Nephron (organoid): ENCODE data around the gene RHOB.

Experiments
- H3K27ac Mint-ChIP-seq, 3 experiments: 2 replicates each; pipeline ENCODE4 v1.8.0; 2020; ENCODE audit warnings: mixed read lengths in 3 of 3, mild to moderate bottlenecking in 2 of 3, moderate library complexity in 1 of 3
- H3K27me3 Mint-ChIP-seq: 2 replicates; pipeline ENCODE4 v1.8.0; 2021; ENCODE audit warnings: low read depth, mild to moderate bottlenecking, moderate library complexity, mixed read lengths
- H3K36me3 Mint-ChIP-seq: 2 replicates; pipeline ENCODE4 v1.8.0; 2020; ENCODE audit warnings: low read depth, mixed read lengths
- H3K4me1 Mint-ChIP-seq: 2 replicates; pipeline ENCODE4 v1.8.0; 2020; ENCODE audit warnings: mixed read lengths
- H3K4me3 Mint-ChIP-seq, 3 experiments: 2 replicates each; pipeline ENCODE4 v1.8.0; 2020; ENCODE audit warnings: mild to moderate bottlenecking in 3 of 3, mixed read lengths in 3 of 3, moderate library complexity in 2 of 3
- H3K9me3 Mint-ChIP-seq: 2 replicates; pipeline ENCODE4 v1.8.0; 2020; ENCODE audit warnings: mixed read lengths
- TF ChIP-seq, protein P1 (sequence below), 3 experiments: fragments of 200-600 bp; sonication (generic); IDR thresholded peaks; one replicate each; pipeline ENCODE4 v1.5.0; 2021; ENCODE audit warnings: antibody characterized with exemption in 3 of 3; ENCODE audit not compliant: unreplicated experiment in 3 of 3

Gene RHOB

DNA sequence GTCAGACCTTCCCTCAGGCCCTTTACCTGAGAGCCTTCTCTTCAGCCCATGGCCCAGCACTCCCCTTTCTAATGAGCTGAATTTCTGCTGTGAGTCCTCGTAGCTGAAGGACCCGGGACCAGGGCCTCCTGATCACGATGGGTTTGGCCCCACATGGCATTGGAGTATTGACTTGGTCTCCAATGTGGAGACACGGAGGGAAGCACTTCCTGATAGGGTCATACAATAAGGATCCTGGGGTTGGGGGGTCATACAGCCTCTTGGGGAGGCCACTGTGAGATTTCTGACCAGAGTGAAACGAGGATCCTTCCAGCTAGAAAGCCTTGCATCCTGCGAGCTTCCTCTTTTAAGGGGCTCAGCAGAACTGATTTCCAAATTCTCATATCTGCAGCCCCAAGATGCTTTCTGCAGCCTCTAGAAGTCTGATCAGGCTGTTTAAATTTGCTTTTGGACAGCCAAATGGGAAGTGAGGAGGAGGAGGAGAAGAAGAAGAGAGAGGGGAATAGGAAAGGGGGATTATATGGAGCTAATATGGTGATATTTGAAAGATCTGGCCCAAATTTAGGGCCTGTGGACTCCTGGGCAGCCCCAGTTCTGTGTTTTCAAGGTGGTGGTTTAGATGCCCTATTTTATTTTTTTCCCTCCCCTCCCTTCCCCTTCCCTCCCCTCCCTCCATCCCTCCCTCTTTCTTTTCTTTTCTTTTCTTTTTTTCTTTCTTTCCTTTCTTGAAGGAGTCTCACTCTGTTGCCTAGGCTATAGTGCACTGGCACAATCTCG lies 38.9 kb downstream of the RHOB start:
- peaks cover 41% of the 10 kb centered on the region for H3K27me3 Mint-ChIP-seq
- no peaks in the 10 kb centered on the region for H3K36me3 Mint-ChIP-seq
- no peak overlapping the region for H3K4me3 Mint-ChIP-seq
- peak overlapping the region in 2 of 3 experiments; percentile 22 to 64 for H3K27ac Mint-ChIP-seq
- TF ChIP-seq, protein P1, sequence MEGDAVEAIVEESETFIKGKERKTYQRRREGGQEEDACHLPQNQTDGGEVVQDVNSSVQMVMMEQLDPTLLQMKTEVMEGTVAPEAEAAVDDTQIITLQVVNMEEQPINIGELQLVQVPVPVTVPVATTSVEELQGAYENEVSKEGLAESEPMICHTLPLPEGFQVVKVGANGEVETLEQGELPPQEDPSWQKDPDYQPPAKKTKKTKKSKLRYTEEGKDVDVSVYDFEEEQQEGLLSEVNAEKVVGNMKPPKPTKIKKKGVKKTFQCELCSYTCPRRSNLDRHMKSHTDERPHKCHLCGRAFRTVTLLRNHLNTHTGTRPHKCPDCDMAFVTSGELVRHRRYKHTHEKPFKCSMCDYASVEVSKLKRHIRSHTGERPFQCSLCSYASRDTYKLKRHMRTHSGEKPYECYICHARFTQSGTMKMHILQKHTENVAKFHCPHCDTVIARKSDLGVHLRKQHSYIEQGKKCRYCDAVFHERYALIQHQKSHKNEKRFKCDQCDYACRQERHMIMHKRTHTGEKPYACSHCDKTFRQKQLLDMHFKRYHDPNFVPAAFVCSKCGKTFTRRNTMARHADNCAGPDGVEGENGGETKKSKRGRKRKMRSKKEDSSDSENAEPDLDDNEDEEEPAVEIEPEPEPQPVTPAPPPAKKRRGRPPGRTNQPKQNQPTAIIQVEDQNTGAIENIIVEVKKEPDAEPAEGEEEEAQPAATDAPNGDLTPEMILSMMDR (IDR thresholded peaks at IDR 0.05; ENCODE audit: unreplicated experiment in 3 of 3): no peak
- H3K4me1 Mint-ChIP-seq: peaks cover 44% of the 10 kb centered on the region
- H3K9me3 Mint-ChIP-seq: no peaks in the 10 kb centered on the region

DNA sequence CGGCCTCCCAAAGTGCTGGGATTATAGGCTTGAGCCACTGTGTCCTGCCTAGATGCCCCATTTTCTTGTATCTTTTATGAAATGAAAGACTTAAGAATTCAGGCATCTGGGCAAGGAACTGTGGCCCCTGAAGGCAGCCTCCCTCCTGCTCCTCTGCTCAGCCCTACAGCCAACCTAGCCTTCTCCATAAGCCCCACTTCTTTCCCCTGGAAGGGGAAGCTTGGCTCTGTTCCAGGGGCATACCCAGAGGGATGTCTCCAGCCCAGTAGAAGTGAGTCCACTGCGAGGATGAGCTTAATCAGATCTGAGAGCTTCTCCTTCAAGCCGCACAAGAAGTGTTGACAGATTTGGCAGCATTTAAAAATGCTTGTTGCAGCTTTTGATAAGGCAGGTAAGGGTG lies 39.7 kb downstream of the RHOB start:
- TF ChIP-seq, protein P1 (IDR thresholded peaks at IDR 0.05; ENCODE audit: unreplicated experiment in 3 of 3): no peak
- Mint-ChIP-seq H3K36me3 (no peaks in the 10 kb centered on the region), H3K27me3 (peaks cover 35% of the 10 kb centered on the region), H3K4me3 (no peak overlapping the region), H3K9me3 (no peaks in the 10 kb centered on the region), H3K4me1 (peaks cover 50% of the 10 kb centered on the region), H3K27ac (no peak overlapping the region)

DNA sequence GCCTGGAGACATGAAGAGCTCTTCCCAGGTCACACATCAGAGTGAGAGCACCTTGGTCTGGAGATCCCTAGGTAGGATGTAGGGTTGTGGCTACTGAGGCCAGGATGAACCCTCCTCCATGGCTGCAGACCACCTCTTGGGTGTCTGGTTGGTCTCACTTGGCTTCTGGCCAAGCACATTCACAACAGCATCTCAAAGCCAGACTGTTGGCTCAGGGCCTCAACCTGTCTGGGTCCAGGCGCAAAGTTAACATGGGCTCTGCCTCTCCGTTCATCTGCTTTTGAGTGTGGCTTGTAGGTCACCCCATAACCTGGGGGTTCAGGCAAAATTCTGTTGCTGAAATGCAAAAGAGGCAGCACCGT lies 40.1 kb downstream of the RHOB start:
- H3K27ac Mint-ChIP-seq: no peak overlapping the region
- no peaks in the 10 kb centered on the region for H3K9me3 Mint-ChIP-seq
- TF ChIP-seq, protein P1 (IDR thresholded peaks at IDR 0.05; ENCODE audit: unreplicated experiment in 3 of 3): no peak
- H3K36me3 Mint-ChIP-seq: no peaks in the 10 kb centered on the region
- H3K4me3 Mint-ChIP-seq: no peak overlapping the region
- peaks cover 52% of the 10 kb centered on the region for H3K4me1 Mint-ChIP-seq
- H3K27me3 Mint-ChIP-seq: peaks cover 35% of the 10 kb centered on the region

DNA sequence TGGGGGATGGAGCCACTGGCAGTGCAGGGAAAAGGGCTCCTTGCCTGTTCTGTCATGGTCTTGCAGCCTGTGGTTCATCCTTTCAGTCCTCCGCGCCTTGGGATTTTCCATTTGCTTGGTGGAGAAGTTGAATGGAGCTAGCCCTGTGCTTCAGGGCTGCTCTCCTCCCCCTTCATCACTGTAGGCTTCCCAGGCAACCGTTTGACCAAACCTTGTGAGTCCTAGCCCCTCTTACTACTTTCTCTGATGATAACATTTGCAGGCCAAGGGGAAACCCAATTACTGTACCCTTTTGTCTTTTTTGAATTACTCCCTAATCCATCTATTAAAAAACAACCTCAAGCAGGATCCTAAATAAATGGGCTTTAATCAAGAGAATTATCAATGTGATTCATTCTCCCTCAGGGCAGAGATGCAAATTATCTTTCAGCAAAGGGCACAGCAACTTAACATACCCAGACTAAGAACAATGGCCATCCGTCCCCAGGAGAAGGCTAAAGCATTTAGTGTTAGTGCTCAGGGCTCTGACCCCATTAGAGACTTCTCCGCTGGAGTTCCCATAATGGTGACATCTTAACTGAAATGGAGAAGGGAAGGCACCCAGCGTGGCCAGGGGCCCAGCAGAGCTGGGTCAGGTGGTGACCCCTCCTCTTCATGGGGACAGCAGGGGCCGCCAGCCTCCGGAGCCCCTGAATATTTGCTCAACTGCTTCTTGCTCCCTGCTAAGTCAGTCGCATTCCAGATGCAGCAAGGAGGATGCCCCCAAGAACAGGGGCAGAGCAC lies 40.7 kb downstream of the RHOB start:
- Mint-ChIP-seq H3K4me1 (peaks cover 51% of the 10 kb centered on the region), H3K9me3 (no peaks in the 10 kb centered on the region), H3K36me3 (no peaks in the 10 kb centered on the region), H3K27ac (peak overlapping the region in 2 of 3 experiments; percentile 49 to 50), H3K27me3 (peaks cover 35% of the 10 kb centered on the region), H3K4me3 (no peak overlapping the region)
- TF ChIP-seq, protein P1 (IDR thresholded peaks at IDR 0.05; ENCODE audit: unreplicated experiment in 3 of 3): no peak

DNA sequence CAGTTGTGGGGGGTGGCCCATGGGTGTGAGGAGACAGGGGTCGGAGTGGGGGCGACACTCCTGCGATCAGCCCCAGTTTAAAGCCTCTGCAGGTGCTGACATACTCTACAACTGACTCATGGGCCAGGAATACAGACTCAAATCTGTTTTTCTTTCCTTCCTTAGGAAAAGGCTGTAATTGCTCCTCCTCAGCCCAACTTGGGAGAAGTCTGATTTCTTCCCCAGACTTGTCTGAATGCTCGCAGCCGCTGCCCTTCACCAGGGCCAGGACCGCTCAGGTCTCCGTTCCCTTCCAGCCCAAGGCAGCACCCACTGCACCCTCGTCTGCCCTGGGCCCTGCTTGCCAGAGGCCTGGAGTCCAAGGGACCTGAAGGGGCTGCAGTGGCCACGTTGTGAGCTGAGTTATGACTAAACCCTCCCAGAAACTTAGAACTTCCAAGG lies 41.3 kb downstream of the RHOB start:
- Mint-ChIP-seq H3K9me3 (no peaks in the 10 kb centered on the region), H3K36me3 (no peaks in the 10 kb centered on the region), H3K4me3 (no peak overlapping the region), H3K27me3 (peaks cover 35% of the 10 kb centered on the region), H3K27ac (peak overlapping the region; percentile 21 to 50 (median 33)), H3K4me1 (peaks cover 45% of the 10 kb centered on the region)
- TF ChIP-seq, protein P1 (IDR thresholded peaks at IDR 0.05; ENCODE audit: unreplicated experiment in 3 of 3): no peak
